GM12878 (cell line): ENCODE data around the gene COQ3. TPM values are rescaled to one million over a fixed set of nuclear protein-coding genes. Genes with fewer than 3 reads are reported as not detected.

Source experiments
- ATAC-seq: fragments of 200-7000 bp; cut with Tn5 transposase; 3 replicates; pipeline ENCODE4 v1.9.1; 2020; ENCODE audit warnings: mild to moderate bottlenecking, moderate library complexity
- BruUV-seq: library from RNA; stranded (reverse); fragments of 400-500 nt; replicated peaks from 2 replicates; lab custom pipeline; 2021; lab: Mats Ljungman, UMichigan
- CTCF ChIA-PET: fragments of 300-600 bp; sonication (Branson Sonifier 250); formaldehyde crosslinking; extraction: SDS; loops from one replicate; lab custom pipeline; 2021; ENCODE audit warnings: inconsistent platforms; lab: Yijun Ruan, JAX
- POLR2A ChIA-PET: fragments of 350-600 bp; formaldehyde crosslinking; extraction: SDS; loops from one replicate; lab custom pipeline; 2021; ENCODE audit warnings: inconsistent platforms; lab: Charles Lee
- RAD21 ChIA-PET: fragments of 300-600 bp; sonication (Branson Sonifier 250); formaldehyde crosslinking; loops from one replicate; lab custom pipeline; 2023; ENCODE audit warnings: antibody characterized with exemption; ENCODE audit not compliant: unreplicated experiment; lab: Charles Lee
- SMC1A ChIA-PET: fragments of 300-600 bp; sonication (Branson Sonifier 250); formaldehyde crosslinking; loops from one replicate; lab custom pipeline; 2023; ENCODE audit not compliant: unreplicated experiment, uncharacterized antibody; lab: Charles Lee
- DNase-seq: peaks from one replicate; pipeline ENCODE4 v3.0.0-alpha.2; 2011; ENCODE audit warnings: low read depth, low spot score
- FAIRE-seq: peaks from 3 replicates; lab custom pipeline; 2011; peaks lifted over from hg19 to GRCh38; lab: Jason Lieb, UNC
- H2AFZ ChIP-seq: 2 replicates; pipeline ENCODE4 v1.6.0; 2011; ENCODE audit warnings: low read depth, low read length, control low read depth; ENCODE audit not compliant: control insufficient read depth
- H3K27ac ChIP-seq: 2 replicates; pipeline ENCODE4 v1.5.1; 2011; ENCODE audit warnings: control low read depth; ENCODE audit not compliant: control insufficient read depth, insufficient read depth
- H3K27me3 ChIP-seq, 2 experiments: replicated peaks in 1 of 2; 2 replicates each; pipeline versions ENCODE4 v1.6.0 to v1.6.1; 2011; ENCODE audit warnings: low read length in 1 of 2; ENCODE audit not compliant: control insufficient read depth in 2 of 2, insufficient read depth in 2 of 2
- H3K36me3 ChIP-seq, 2 experiments: 2 replicates each; pipeline ENCODE4 v1.5.1; 2011; ENCODE audit warnings: low read length in 1 of 2; ENCODE audit not compliant: control insufficient read depth in 2 of 2, insufficient read depth in 2 of 2
- H3K4me1 ChIP-seq: 2 replicates; pipeline ENCODE4 v1.6.1; 2011; ENCODE audit warnings: mild to moderate bottlenecking, low read length, moderate library complexity, mixed read lengths; ENCODE audit not compliant: control insufficient read depth, insufficient read depth
- H3K4me2 ChIP-seq: 2 replicates; pipeline ENCODE4 v1.6.0; 2011; ENCODE audit warnings: control low read depth; ENCODE audit not compliant: control insufficient read depth, insufficient read depth
- H3K4me3 ChIP-seq: fragments of 200-600 bp; sonication (generic); 2 replicates; pipeline ENCODE4 v1.5.1; 2016
- H3K79me2 ChIP-seq: 2 replicates; pipeline ENCODE4 v1.6.0; 2011; ENCODE audit warnings: low read length; ENCODE audit not compliant: control insufficient read depth, insufficient read depth
- H3K9ac ChIP-seq: 2 replicates; pipeline ENCODE4 v1.8.0; 2011; ENCODE audit warnings: low read length, control low read depth, mixed read lengths; ENCODE audit not compliant: control insufficient read depth, insufficient read depth
- H3K9me3 ChIP-seq: replicated peaks from 3 replicates; pipeline ENCODE4 v1.5.1; 2011; ENCODE audit warnings: mild to moderate bottlenecking, low read length; ENCODE audit not compliant: control insufficient read depth, insufficient read depth
- H4K20me1 ChIP-seq: 2 replicates; pipeline ENCODE4 v1.6.0; 2011; ENCODE audit not compliant: control insufficient read depth, insufficient read depth
- CBFB ChIP-seq: IDR thresholded peaks from 2 replicates; pipeline ENCODE4 v1.6.1; 2016; ENCODE audit warnings: antibody characterized with exemption, low read depth
- CHD1 ChIP-seq: IDR thresholded peaks from 2 replicates; pipeline ENCODE4 v1.6.1; 2012; ENCODE audit warnings: low read depth, low read length, improper control_type of control experiment
- FOS ChIP-seq: IDR thresholded peaks from 3 replicates; pipeline ENCODE4 v1.6.1; 2011; ENCODE audit warnings: borderline replicate concordance; ENCODE audit not compliant: insufficient read length; ENCODE audit errors: extremely low read depth
- IKZF2 ChIP-seq, 2 experiments: fragments of 450-650 bp; IDR thresholded peaks; 2 replicates each; pipeline ENCODE4 v1.6.1; 2017; ENCODE audit warnings: mild to moderate bottlenecking in 2 of 2, moderate library complexity in 2 of 2
- PKNOX1 ChIP-seq: fragments of 450-650 bp; IDR thresholded peaks from 2 replicates; pipeline ENCODE4 v1.6.1; 2016; ENCODE audit warnings: mild to moderate bottlenecking
- RB1 ChIP-seq: fragments of 450-650 bp; formaldehyde crosslinking; IDR thresholded peaks from 2 replicates; pipeline ENCODE4 v1.6.1; 2017; ENCODE audit warnings: mild to moderate bottlenecking, borderline replicate concordance
- RFX5 ChIP-seq: IDR thresholded peaks from 2 replicates; pipeline ENCODE4 v1.6.1; 2011; ENCODE audit warnings: low read depth, low read length, improper control_type of control experiment
- SPI1 ChIP-seq: IDR thresholded peaks from 2 replicates; pipeline ENCODE4 v1.6.1; 2011; ENCODE audit warnings: low read depth, mild to moderate bottlenecking, low read length, moderate library complexity, borderline replicate concordance; ENCODE audit not compliant: insufficient read depth
- TBL1XR1 ChIP-seq: IDR thresholded peaks from 2 replicates; pipeline ENCODE4 v1.6.1; 2012; ENCODE audit warnings: low read depth, low read length, improper control_type of control experiment
- ZSCAN29 ChIP-seq: fragments of 450-650 bp; IDR thresholded peaks from 2 replicates; pipeline ENCODE4 v1.6.1; 2017; ENCODE audit warnings: mild to moderate bottlenecking, moderate library complexity
- in situ Hi-C: fragments of 300-500 bp; cut with MboI; formaldehyde crosslinking; loops from 9 replicates; pipeline ENCODE4 v1.14.3; 2018; ENCODE audit warnings: mixed read lengths
- intact Hi-C: fragments of 100-400 bp; cut with micrococcal nuclease; formaldehyde crosslinking; loops from one replicate; pipeline ENCODE4 v1.14.2; 2022; ENCODE audit not compliant: unreplicated experiment
- polyA plus RNA-seq, 11 experiments: library from polyadenylated mRNA; depleted of rRNA in 4 of 11; unstranded in 6 of 11; stranded (reverse) in 5 of 11; fragments of >200 nt; fragmentation: Nextera tagmentation in 4 of 11; fragmentation: Illumina TruSeq in 1 of 11; extraction: Ambion mirVana in 4 of 11; extraction: Trizol in 1 of 11; gene quantifications; 1 replicate in 1 of 11; 2 replicates in 10 of 11; pipeline versions ENCODE4 v1.2.1 to v1.2.3, GENCODE V29; 2011 to 2016; ENCODE audit warnings: inconsistent platforms in 2 of 11, missing spikeins in 2 of 11, low read depth in 1 of 11
- total RNA-seq, 4 experiments: library from RNA; depleted of rRNA in 3 of 4; stranded (reverse); fragments of >200 nt in 3 of 4; fragmentation: Illumina TruSeq in 1 of 4; extraction: Trizol in 1 of 4; gene quantifications; 2 replicates each; pipeline versions ENCODE4 v1.2.1 to v1.2.3, GENCODE V29; 2013 to 2021
- TF ChIP-seq, protein P1 (sequence below): fragments of 450-650 bp; IDR thresholded peaks from 2 replicates; pipeline ENCODE4 v1.6.1; 2017; ENCODE audit warnings: mild to moderate bottlenecking, moderate library complexity
- TF ChIP-seq, protein P2 (sequence below): IDR thresholded peaks from 2 replicates; pipeline ENCODE4 v1.6.1; 2011; ENCODE audit warnings: low read depth, mild to moderate bottlenecking, low read length, moderate library complexity, borderline replicate concordance; ENCODE audit errors: extremely low read depth
- TF ChIP-seq, protein P3 (sequence below): IDR thresholded peaks from 2 replicates; pipeline ENCODE4 v1.6.1; 2012; ENCODE audit warnings: low read depth, low read length, improper control_type of control experiment

The COQ3 gene
- total and polyA plus RNA-seq, 10 of the 15 experiments (the other 5 are each of a cell fraction or from before 2014, with no cell fraction given) = 9.3 to 50.6 (median 16.0) TPM

- Histone ChIP-seq H3K4me2 (no peak overlapping the region), H3K27ac (no peak overlapping the region), H3K36me3 (peaks cover 3 to 40% of the 10 kb centered on the region in 2 experiments; a peak in 3 of 4 replicates), H3K9me3 (no peaks in the 10 kb centered on the region), H2AFZ (no peak overlapping the region), H4K20me1 (no peaks in the 10 kb centered on the region), H3K79me2 (peaks cover 23% of the 10 kb centered on the region), H3K4me3 (no peak overlapping the region), H3K9ac (no peak overlapping the region), H3K27me3 (no peaks in the 10 kb centered on the region), H3K4me1 (no peaks in the 10 kb centered on the region)
- FAIRE-seq (no peak), DNase-seq (no peak), ATAC-seq (no peak)
- intact Hi-C loops (no loop called here), in situ Hi-C loops (no loop called here)
- RAD21 ChIA-PET = no interaction called here
- CTCF ChIA-PET = no interaction called here
- POLR2A ChIA-PET = interaction anchor here (1.2 kb wide), 1 partner anchor 15 kb away, joined by 3 read pairs; no protein-coding TSS in a partner anchor
- TF ChIP-seq PKNOX1 = no peak
- TF ChIP-seq CHD1 = no peak
- TF ChIP-seq IKZF2 (IDR thresholded peaks at IDR 0.05) = no peak
- no peak for TF ChIP-seq CBFB
- TF ChIP-seq SPI1 = no peak
- no peak for TF ChIP-seq RB1
- no peak for TF ChIP-seq ZSCAN29
- TF ChIP-seq, protein P1, sequence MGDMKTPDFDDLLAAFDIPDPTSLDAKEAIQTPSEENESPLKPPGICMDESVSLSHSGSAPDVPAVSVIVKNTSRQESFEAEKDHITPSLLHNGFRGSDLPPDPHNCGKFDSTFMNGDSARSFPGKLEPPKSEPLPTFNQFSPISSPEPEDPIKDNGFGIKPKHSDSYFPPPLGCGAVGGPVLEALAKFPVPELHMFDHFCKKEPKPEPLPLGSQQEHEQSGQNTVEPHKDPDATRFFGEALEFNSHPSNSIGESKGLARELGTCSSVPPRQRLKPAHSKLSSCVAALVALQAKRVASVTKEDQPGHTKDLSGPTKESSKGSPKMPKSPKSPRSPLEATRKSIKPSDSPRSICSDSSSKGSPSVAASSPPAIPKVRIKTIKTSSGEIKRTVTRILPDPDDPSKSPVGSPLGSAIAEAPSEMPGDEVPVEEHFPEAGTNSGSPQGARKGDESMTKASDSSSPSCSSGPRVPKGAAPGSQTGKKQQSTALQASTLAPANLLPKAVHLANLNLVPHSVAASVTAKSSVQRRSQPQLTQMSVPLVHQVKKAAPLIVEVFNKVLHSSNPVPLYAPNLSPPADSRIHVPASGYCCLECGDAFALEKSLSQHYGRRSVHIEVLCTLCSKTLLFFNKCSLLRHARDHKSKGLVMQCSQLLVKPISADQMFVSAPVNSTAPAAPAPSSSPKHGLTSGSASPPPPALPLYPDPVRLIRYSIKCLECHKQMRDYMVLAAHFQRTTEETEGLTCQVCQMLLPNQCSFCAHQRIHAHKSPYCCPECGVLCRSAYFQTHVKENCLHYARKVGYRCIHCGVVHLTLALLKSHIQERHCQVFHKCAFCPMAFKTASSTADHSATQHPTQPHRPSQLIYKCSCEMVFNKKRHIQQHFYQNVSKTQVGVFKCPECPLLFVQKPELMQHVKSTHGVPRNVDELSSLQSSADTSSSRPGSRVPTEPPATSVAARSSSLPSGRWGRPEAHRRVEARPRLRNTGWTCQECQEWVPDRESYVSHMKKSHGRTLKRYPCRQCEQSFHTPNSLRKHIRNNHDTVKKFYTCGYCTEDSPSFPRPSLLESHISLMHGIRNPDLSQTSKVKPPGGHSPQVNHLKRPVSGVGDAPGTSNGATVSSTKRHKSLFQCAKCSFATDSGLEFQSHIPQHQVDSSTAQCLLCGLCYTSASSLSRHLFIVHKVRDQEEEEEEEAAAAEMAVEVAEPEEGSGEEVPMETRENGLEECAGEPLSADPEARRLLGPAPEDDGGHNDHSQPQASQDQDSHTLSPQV = no peak
- no peak for TF ChIP-seq RFX5
- TF ChIP-seq FOS = no peak
- TF ChIP-seq TBL1XR1 = no peak
- TF ChIP-seq, protein P2, sequence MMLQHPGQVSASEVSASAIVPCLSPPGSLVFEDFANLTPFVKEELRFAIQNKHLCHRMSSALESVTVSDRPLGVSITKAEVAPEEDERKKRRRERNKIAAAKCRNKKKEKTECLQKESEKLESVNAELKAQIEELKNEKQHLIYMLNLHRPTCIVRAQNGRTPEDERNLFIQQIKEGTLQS = no peak
- TF ChIP-seq, protein P3, sequence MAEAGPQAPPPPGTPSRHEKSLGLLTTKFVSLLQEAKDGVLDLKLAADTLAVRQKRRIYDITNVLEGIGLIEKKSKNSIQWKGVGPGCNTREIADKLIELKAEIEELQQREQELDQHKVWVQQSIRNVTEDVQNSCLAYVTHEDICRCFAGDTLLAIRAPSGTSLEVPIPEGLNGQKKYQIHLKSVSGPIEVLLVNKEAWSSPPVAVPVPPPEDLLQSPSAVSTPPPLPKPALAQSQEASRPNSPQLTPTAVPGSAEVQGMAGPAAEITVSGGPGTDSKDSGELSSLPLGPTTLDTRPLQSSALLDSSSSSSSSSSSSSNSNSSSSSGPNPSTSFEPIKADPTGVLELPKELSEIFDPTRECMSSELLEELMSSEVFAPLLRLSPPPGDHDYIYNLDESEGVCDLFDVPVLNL = no peak
- BruUV-seq = no TSS peak
- SMC1A ChIA-PET = interaction anchor here (0.8 to 1.5 kb wide), 3 partner anchors 9 to 14 kb away, joined by 3 to 5 read pairs (median 5); no protein-coding TSS in a partner anchor
These were observed 15.7 kb upstream of the COQ3 start for GRCh38 chr6:99409672-99410071.
